HG03135 (cell line): ENCODE measurements around the gene MAP1LC3B.

Source experiments
- ATAC-seq: cut with Tn5 transposase; IDR thresholded peaks from one replicate; pipeline ENCODE4 v1.9.1; 2021; ENCODE audit warnings: mild to moderate bottlenecking, moderate library complexity; ENCODE audit not compliant: unreplicated experiment

MAP1LC3B gene

GRCh38 chr16:87451563-87452210 lies 59.6 kb downstream of the MAP1LC3B start:
- ATAC-seq = no peak

DNA sequence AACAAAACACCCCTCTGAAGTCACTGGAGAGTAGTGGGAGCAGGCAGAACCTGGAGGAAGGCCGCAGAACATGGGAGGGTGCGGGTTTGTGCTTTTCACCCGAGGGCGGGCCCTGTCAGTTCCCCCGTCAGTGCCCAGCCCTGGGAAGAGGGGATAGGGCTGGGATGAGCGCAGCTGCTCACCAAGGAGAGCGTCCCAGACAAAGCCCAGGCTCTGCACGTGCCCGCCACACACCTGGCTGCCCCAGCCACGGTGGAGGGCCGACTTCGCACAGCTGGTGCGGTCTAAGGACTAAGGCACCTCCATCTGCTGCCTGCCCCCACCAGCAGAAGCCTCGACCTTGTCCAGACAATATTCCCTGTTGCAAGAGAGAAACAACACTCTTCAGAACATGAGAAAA lies 61.2 kb downstream of the MAP1LC3B start:
- ATAC-seq = no peak
